Tibial artery (tissue), 4 donors: Measurements from ENCODE around the gene CBX7.

ENCODE experiments used
- DNase-seq, 2 donors: peaks; one replicate each; pipeline ENCODE4 v3.0.0-alpha.2; 2019
- H3K27ac ChIP-seq, 2 donors: fragments of 200-600 bp; sonication (generic) in 1 of 2; 1 replicate in 1 of 2; 2 replicates in 1 of 2; pipeline ENCODE4 v1.5.1; 2018 to 2019; ENCODE audit warnings: mild to moderate bottlenecking in 1 of 2
- H3K27me3 ChIP-seq, 2 donors: fragments of 200-600 bp; sonication (generic) in 1 of 2; one replicate each; pipeline versions ENCODE4 v1.5.1 to v1.6.0; 2016 to 2019
- H3K36me3 ChIP-seq, 3 donors: fragments of 200-600 bp; sonication (generic) in 2 of 3; one replicate each; pipeline ENCODE4 v1.5.1; 2016 to 2019; ENCODE audit warnings: mild to moderate bottlenecking in 2 of 3
- H3K4me1 ChIP-seq, 4 donors: fragments of 200-600 bp; sonication (generic) in 2 of 4; 1 replicate in 3 of 4; 2 replicates in 1 of 4; pipeline ENCODE4 v1.5.1; 2016 to 2019
- H3K4me3 ChIP-seq, 2 donors: fragments of 200-600 bp; sonication (generic) in 1 of 2; 1 replicate in 1 of 2; 2 replicates in 1 of 2; pipeline ENCODE4 v1.5.1; 2018 to 2019; ENCODE audit warnings: mild to moderate bottlenecking in 2 of 2
- H3K9me3 ChIP-seq, 3 donors: fragments of 200-600 bp; sonication (generic) in 1 of 3; one replicate each; pipeline ENCODE4 v1.5.1; 2016 to 2019
- CTCF ChIP-seq, 2 experiments: fragments of 200-600 bp in 1 of 2; fragments of 450-650 bp in 1 of 2; IDR thresholded peaks; one replicate each; pipeline ENCODE4 v1.5.1; 2017 to 2019; ENCODE audit warnings: antibody characterized with exemption in 2 of 2, mild to moderate bottlenecking in 1 of 2, moderate library complexity in 1 of 2
- intact Hi-C: fragments of 100-400 bp; cut with DNase I; formaldehyde crosslinking; loops from one replicate; pipeline ENCODE4 v1.15.0; 2023; ENCODE audit warnings: low total_unique reads

The CBX7 gene

GRCh38 chr22:39097098-39098020, 55.1 kb downstream of the CBX7 start, which contains the start of gene APOBEC3H:
APOBEC3H (plus strand) TSS chr22:39097244; CDS start chr22:39100279, 3,035 bp downstream.
- no peaks in the 10 kb centered on the region for H3K36me3 ChIP-seq
- intact Hi-C loops = no loop called here

GRCh38 chr22:39095971-39096370, 56.5 kb downstream of the CBX7 start:
- Histone ChIP-seq H3K4me1 (peaks cover 0 to 4% (median 0%) of the 10 kb centered on the region in 4 donors), H3K9me3 (no peaks in the 10 kb centered on the region), H3K27me3 (no peaks in the 10 kb centered on the region), H3K27ac (no peak overlapping the region), H3K4me3 (no peak overlapping the region), H3K36me3 (no peaks in the 10 kb centered on the region)
- no peak for DNase-seq
- intact Hi-C loops = no loop called here
- TF ChIP-seq CTCF (IDR thresholded peaks at IDR 0.05) = no peak

More at GRCh38 chr22:39097098-39098020, 55.1 kb downstream of the CBX7 start, which contains the start of gene APOBEC3H:
- Histone ChIP-seq H3K4me3 (no peak within 1 kb of the TSS), H3K9me3 (no peaks in the 10 kb centered on the region), H3K27ac (no peak within 1 kb of the TSS), H3K27me3 (peaks cover 0 to 6% of the 10 kb centered on the region in 2 donors), H3K4me1 (peaks cover 0 to 4% (median 0%) of the 10 kb centered on the region in 4 donors)
- TF ChIP-seq CTCF (IDR thresholded peaks at IDR 0.05) = no peak
- DNase-seq = no peak

- intact Hi-C loops = no loop called here
- H3K9me3 ChIP-seq = no peaks in the 10 kb centered on the region
- no peak overlapping the region for H3K4me3 ChIP-seq
- no peak overlapping the region for H3K27ac ChIP-seq
- DNase-seq = no peak
- no peak for TF ChIP-seq CTCF (IDR thresholded peaks at IDR 0.05)
- H3K36me3 ChIP-seq = no peaks in the 10 kb centered on the region
- peaks cover 0 to 4% (median 0%) of the 10 kb centered on the region in 4 donors for H3K4me1 ChIP-seq
- peaks cover 0 to 6% of the 10 kb centered on the region in 2 donors for H3K27me3 ChIP-seq
These were observed 57.6 kb downstream of the CBX7 start for GRCh38 chr22:39094717-39095389.

GRCh38 chr22:39092111-39092862, 60.2 kb downstream of the CBX7 start:
- Histone ChIP-seq H3K4me1 (peaks cover 0 to 2% (median 0%) of the 10 kb centered on the region in 4 donors), H3K4me3 (no peak overlapping the region), H3K9me3 (no peaks in the 10 kb centered on the region), H3K27me3 (peaks cover 0 to 16% of the 10 kb centered on the region in 2 donors), H3K36me3 (no peaks in the 10 kb centered on the region), H3K27ac (no peak overlapping the region)
- TF ChIP-seq CTCF (IDR thresholded peaks at IDR 0.05) = no peak
- intact Hi-C loops = no loop called here
- DNase-seq = no peak
